ENCODE data around the gene GAD2.

The GAD2 gene

GRCh38 chr10:26326851-26327250 is 110.3 kb downstream of the GAD2 start:
- ATAC-seq: no peak

GRCh38 chr10:26327811-26328210 is 111.2 kb downstream of the GAD2 start:
- no peak for ATAC-seq
- no peak for TF ChIP-seq CSDC2 (CRISPR knock-in tag; IDR thresholded peaks at IDR 0.05)
- no peak for TF ChIP-seq ZNF70 (CRISPR knock-in tag; IDR thresholded peaks at IDR 0.05)
- TF ChIP-seq, protein P1, sequence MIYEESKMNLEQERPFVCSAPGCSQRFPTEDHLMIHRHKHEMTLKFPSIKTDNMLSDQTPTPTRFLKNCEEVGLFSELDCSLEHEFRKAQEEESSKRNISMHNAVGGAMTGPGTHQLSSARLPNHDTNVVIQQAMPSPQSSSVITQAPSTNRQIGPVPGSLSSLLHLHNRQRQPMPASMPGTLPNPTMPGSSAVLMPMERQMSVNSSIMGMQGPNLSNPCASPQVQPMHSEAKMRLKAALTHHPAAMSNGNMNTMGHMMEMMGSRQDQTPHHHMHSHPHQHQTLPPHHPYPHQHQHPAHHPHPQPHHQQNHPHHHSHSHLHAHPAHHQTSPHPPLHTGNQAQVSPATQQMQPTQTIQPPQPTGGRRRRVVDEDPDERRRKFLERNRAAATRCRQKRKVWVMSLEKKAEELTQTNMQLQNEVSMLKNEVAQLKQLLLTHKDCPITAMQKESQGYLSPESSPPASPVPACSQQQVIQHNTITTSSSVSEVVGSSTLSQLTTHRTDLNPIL (CRISPR knock-in tag; IDR thresholded peaks at IDR 0.05; ENCODE audit: low read depth): no peak
- TF ChIP-seq ZC3H10 (CRISPR knock-in tag; IDR thresholded peaks at IDR 0.05): no peak
- no peak for TF ChIP-seq ZNF8 (CRISPR knock-in tag; IDR thresholded peaks at IDR 0.05)
- TF ChIP-seq ISL1 (CRISPR knock-in tag; IDR thresholded peaks at IDR 0.05): no peak
- no peak for TF ChIP-seq ESRRG (CRISPR knock-in tag; IDR thresholded peaks at IDR 0.05)
- TF ChIP-seq, protein P2, sequence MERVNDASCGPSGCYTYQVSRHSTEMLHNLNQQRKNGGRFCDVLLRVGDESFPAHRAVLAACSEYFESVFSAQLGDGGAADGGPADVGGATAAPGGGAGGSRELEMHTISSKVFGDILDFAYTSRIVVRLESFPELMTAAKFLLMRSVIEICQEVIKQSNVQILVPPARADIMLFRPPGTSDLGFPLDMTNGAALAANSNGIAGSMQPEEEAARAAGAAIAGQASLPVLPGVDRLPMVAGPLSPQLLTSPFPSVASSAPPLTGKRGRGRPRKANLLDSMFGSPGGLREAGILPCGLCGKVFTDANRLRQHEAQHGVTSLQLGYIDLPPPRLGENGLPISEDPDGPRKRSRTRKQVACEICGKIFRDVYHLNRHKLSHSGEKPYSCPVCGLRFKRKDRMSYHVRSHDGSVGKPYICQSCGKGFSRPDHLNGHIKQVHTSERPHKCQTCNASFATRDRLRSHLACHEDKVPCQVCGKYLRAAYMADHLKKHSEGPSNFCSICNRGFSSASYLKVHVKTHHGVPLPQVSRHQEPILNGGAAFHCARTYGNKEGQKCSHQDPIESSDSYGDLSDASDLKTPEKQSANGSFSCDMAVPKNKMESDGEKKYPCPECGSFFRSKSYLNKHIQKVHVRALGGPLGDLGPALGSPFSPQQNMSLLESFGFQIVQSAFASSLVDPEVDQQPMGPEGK (CRISPR knock-in tag; IDR thresholded peaks at IDR 0.05; ENCODE audit: borderline replicate concordance): no peak
- no peak for TF ChIP-seq TCF4 (CRISPR knock-in tag; IDR thresholded peaks at IDR 0.05; ENCODE audit: borderline replicate concordance)

More at GRCh38 chr10:26326851-26327250, 110.3 kb downstream of the GAD2 start:
- no peak for TF ChIP-seq ARNTL (CRISPR knock-in tag; IDR thresholded peaks at IDR 0.05; ENCODE audit: borderline replicate concordance, low read depth)
- TF ChIP-seq SNAI2 (CRISPR knock-in tag; IDR thresholded peaks at IDR 0.05): no peak
- TF ChIP-seq, protein P2 (CRISPR knock-in tag; IDR thresholded peaks at IDR 0.05; ENCODE audit: borderline replicate concordance): no peak
- no peak for TF ChIP-seq TCF4 (CRISPR knock-in tag; IDR thresholded peaks at IDR 0.05; ENCODE audit: borderline replicate concordance)
- TF ChIP-seq TSHZ2 (CRISPR knock-in tag; IDR thresholded peaks at IDR 0.05): no peak
- TF ChIP-seq ZC3H10 (CRISPR knock-in tag; IDR thresholded peaks at IDR 0.05): no peak
- TF ChIP-seq ESRRG (CRISPR knock-in tag; IDR thresholded peaks at IDR 0.05): no peak
- no peak for TF ChIP-seq PPARA (CRISPR knock-in tag; IDR thresholded peaks at IDR 0.05; ENCODE audit: borderline replicate concordance)
- TF ChIP-seq ZNF8 (CRISPR knock-in tag; IDR thresholded peaks at IDR 0.05): no peak
- no peak for TF ChIP-seq CSRNP3 (CRISPR knock-in tag; IDR thresholded peaks at IDR 0.05)
- no peak for TF ChIP-seq TOX (CRISPR knock-in tag; IDR thresholded peaks at IDR 0.05; ENCODE audit: borderline replicate concordance)
- no peak for TF ChIP-seq OSR1 (CRISPR knock-in tag; IDR thresholded peaks at IDR 0.05)
- no peak for TF ChIP-seq POU6F1 (CRISPR knock-in tag; IDR thresholded peaks at IDR 0.05; ENCODE audit: borderline replicate concordance, low read depth)
- TF ChIP-seq ISL1 (CRISPR knock-in tag; IDR thresholded peaks at IDR 0.05): no peak
- TF ChIP-seq, protein P1 (CRISPR knock-in tag; IDR thresholded peaks at IDR 0.05; ENCODE audit: low read depth): no peak
- no peak for TF ChIP-seq CSDC2 (CRISPR knock-in tag; IDR thresholded peaks at IDR 0.05)
- no peak for TF ChIP-seq RARB (CRISPR knock-in tag; IDR thresholded peaks at IDR 0.05)
- TF ChIP-seq ZNF565 (CRISPR knock-in tag; conservative IDR thresholded peaks at IDR 0.05; ENCODE audit: low read depth): no peak
- TF ChIP-seq GLIS3 (CRISPR knock-in tag; IDR thresholded peaks at IDR 0.05): no peak
- no peak for TF ChIP-seq ZFP3 (CRISPR knock-in tag; IDR thresholded peaks at IDR 0.05)

All from SK-N-SH treated with all-trans-retinoic acid at 6 μM for 48 hours (cell line).